ENCODE results near the gene TMEM202. TPM values are rescaled to one million over a fixed set of nuclear protein-coding genes. Genes with fewer than 3 reads are reported as not detected.

The TMEM202 gene, protein sequence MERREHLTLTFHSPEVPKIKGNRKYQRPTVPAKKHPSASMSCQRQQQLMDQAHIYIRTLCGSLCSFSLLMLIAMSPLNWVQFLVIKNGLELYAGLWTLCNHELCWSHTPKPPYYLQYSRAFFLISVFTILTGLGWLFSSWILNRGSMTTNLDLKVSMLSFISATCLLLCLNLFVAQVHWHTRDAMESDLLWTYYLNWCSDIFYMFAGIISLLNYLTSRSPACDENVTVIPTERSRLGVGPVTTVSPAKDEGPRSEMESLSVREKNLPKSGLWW
- total RNA-seq (2021; fragmentation: NEBNext Ultra II Directional; extraction: Animal tissue kit (Norgen Biotek cat#: 25700)), result not detected
- long read RNA-seq, result 0 reads

DNA sequence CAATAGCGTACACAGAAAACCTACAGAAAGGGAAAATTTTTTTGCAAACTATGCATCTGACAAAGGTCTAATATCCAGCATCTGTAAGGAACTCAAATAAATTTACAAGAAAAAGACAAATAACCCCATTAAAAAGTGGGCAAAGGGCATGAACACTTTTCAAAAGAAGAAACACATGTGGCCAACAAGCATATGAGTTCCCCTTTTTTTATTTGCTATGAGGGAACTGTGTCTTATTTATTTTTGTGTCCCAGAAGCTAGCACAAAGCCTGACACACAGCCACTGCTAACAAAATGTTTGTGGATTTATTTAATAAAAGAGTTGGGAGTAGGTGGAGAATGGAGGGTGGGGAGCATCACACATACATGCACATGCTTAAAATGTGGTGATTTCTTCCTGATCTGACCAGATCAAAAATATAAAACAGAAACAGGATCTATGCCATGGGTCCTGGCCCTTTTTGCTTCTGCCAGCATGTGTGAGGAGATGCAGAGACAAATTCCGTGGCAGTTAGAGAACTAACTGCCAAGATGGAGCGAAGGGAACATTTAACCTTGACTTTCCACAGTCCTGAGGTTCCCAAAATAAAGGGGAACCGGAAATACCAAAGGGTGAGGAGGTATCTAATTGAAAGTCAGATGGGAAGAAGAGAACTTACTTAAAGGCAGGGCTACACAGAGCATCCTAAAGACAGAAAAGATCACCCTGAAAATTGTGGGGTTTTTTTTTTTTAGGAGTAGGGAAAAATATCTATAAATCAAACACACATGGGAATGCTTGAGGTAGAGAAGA is at the start of gene TMEM202:
Gene TMEM202, plus strand, starts transcription at position 510 of the 793 bp plus-strand sequence. Its CDS starts 22 bp downstream, at position 532.
- no peaks in the 10 kb centered on the region for H3K36me3 Mint-ChIP-seq (ENCODE audit: low read depth)
- H3K4me1 Mint-ChIP-seq (ENCODE audit: low read depth), result no peaks in the 10 kb centered on the region
- H3K4me3 Mint-ChIP-seq, result no peak within 1 kb of the TSS
- no peak within 1 kb of the TSS for H3K27ac Mint-ChIP-seq
- no peak for DNase-seq
- H3K27me3 Mint-ChIP-seq (ENCODE audit: insufficient read depth), result peaks cover 13% of the 10 kb centered on the region
- 0 out of 2 replicates have a peak, but pooled peaks cover 4% of the 10 kb centered on the region for H3K9me3 Mint-ChIP-seq
- TF ChIP-seq, protein P1, sequence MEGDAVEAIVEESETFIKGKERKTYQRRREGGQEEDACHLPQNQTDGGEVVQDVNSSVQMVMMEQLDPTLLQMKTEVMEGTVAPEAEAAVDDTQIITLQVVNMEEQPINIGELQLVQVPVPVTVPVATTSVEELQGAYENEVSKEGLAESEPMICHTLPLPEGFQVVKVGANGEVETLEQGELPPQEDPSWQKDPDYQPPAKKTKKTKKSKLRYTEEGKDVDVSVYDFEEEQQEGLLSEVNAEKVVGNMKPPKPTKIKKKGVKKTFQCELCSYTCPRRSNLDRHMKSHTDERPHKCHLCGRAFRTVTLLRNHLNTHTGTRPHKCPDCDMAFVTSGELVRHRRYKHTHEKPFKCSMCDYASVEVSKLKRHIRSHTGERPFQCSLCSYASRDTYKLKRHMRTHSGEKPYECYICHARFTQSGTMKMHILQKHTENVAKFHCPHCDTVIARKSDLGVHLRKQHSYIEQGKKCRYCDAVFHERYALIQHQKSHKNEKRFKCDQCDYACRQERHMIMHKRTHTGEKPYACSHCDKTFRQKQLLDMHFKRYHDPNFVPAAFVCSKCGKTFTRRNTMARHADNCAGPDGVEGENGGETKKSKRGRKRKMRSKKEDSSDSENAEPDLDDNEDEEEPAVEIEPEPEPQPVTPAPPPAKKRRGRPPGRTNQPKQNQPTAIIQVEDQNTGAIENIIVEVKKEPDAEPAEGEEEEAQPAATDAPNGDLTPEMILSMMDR (IDR thresholded peaks at IDR 0.05), result no peak

DNA sequence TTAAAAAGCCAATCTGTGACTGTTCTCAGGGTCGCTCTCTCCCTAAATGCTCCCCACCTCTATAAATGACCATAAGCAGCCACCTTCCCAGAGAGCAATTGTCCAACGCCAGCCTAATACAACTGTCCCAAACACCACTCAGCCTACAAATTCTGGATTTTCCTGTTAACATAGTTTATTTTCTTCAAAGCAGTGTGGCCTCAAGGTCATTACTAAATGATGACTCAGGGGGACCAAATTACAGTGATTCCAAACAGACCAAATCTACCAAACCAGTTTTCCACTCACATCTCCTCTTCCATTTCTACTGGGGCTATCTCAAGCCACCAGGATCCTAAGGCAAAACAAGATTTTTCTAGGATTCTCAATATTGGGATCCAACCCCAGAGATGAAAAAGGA is 44.8 kb upstream of the TMEM202 start:
- 0 out of 2 replicates have a peak overlapping the region, but pooled peaks have one; percentile 1 for H3K4me3 Mint-ChIP-seq

DNA sequence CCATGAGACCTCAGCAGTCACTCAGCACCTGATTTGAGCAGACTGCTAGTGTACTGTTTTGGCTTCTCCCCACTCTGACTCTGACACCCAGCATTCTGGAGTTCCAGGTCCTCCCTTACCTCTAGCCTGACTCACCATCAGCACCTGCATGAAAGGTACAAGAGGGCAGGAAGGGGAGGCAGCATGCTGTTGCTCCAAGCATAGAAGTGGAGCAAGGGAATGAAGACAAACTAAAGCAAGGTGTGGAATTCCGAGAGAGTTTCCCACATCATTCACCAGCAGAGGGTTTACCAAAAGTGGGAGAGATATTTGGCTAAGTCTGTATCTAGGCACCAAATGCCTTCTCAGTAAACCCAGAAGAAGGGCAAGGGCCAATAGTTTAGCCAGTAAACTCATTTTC is 43.6 kb upstream of the TMEM202 start:
- Mint-ChIP-seq H3K27ac (no peak overlapping the region), H3K4me1 (ENCODE audit: low read depth) (peaks cover 34% of the 10 kb centered on the region), H3K9me3 (no peaks in the 10 kb centered on the region), H3K4me3 (no peak overlapping the region), H3K27me3 (ENCODE audit: insufficient read depth) (no peaks in the 10 kb centered on the region; the same call in none of the 2 replicates), H3K36me3 (ENCODE audit: low read depth) (peaks cover 15% of the 10 kb centered on the region; the same call in 1 of the 2 replicates)
- DNase-seq, result no peak
- TF ChIP-seq, protein P1 (IDR thresholded peaks at IDR 0.05), result no peak

More for the DNA sequence above, 44.8 kb upstream of the TMEM202 start:
- TF ChIP-seq, protein P1 (IDR thresholded peaks at IDR 0.05), result no peak
- Mint-ChIP-seq H3K9me3 (no peaks in the 10 kb centered on the region), H3K27ac (peak overlapping the region; percentile 34), H3K36me3 (ENCODE audit: low read depth) (peaks cover 27% of the 10 kb centered on the region), H3K27me3 (ENCODE audit: insufficient read depth) (no peaks in the 10 kb centered on the region; the same call in none of the 2 replicates), H3K4me1 (ENCODE audit: low read depth) (peaks cover 21% of the 10 kb centered on the region)
- DNase-seq, result peak; percentile 40

DNA sequence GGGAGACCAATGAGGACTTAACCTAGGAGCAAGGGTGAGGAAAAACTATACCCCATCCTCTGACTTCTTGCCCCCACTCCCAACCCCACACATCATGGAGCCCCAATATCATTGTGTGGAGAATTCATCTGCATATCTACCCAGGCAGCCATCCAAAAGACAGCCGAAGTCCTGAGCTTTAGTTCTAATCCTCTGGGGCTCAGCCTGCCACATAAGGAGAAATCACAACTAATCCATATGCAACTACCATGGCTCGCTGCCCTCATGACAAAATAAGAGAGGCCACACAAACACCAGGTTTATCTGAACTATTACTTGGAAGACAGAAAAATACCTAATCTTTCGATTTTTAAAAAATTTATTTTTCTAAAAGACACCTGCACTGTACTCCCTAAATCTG is 40.0 kb upstream of the TMEM202 start:
- no peak overlapping the region for H3K4me3 Mint-ChIP-seq
- peaks cover 3% of the 10 kb centered on the region; the same call in 1 of the 2 replicates for H3K36me3 Mint-ChIP-seq (ENCODE audit: low read depth)
- no peak for DNase-seq
- no peaks in the 10 kb centered on the region; the same call in none of the 2 replicates for H3K27me3 Mint-ChIP-seq (ENCODE audit: insufficient read depth)
- peaks cover 28% of the 10 kb centered on the region for H3K4me1 Mint-ChIP-seq (ENCODE audit: low read depth)
- H3K9me3 Mint-ChIP-seq, result no peaks in the 10 kb centered on the region
- TF ChIP-seq, protein P1 (IDR thresholded peaks at IDR 0.05), result no peak
- peak overlapping the region; percentile 34; the same call in 1 of the 2 replicates for H3K27ac Mint-ChIP-seq

- peak overlapping the region; percentile 69 for H3K27ac Mint-ChIP-seq
- DNase-seq, result peak; percentile 83
- no peaks in the 10 kb centered on the region for H3K36me3 Mint-ChIP-seq (ENCODE audit: low read depth)
- no peaks in the 10 kb centered on the region for H3K9me3 Mint-ChIP-seq
- H3K4me3 Mint-ChIP-seq, result peak overlapping the region; percentile 70
- TF ChIP-seq, protein P1 (IDR thresholded peaks at IDR 0.05), result no peak
- H3K27me3 Mint-ChIP-seq (ENCODE audit: insufficient read depth), result no peaks in the 10 kb centered on the region; the same call in 1 of the 2 replicates
- H3K4me1 Mint-ChIP-seq (ENCODE audit: low read depth), result peaks cover 22% of the 10 kb centered on the region
These were observed 39.4 kb upstream of the TMEM202 start for GRCh38 chr15:72358650-72359171.

Data from HFFc6 (cell line).